HEK293 (cell line): ENCODE data around the gene RSKR.

Experiments
- CTCF ChIA-PET: fragments of 350-600 bp; formaldehyde crosslinking; extraction: SDS; loops from one replicate; lab custom pipeline; 2021; ENCODE audit warnings: antibody characterized with exemption; lab: Yijun Ruan, JAX
- POLR2A ChIA-PET: fragments of 300-600 bp; formaldehyde crosslinking; extraction: SDS; loops from one replicate; lab custom pipeline; 2020; ENCODE audit warnings: antibody characterized with exemption, inconsistent platforms; lab: Yijun Ruan, JAX
- H3K27ac ChIP-seq: fragments of 200-500 bp; sonication (Bioruptor generic); 2 replicates; pipeline ENCODE4 v1.5.1; 2014; ENCODE audit warnings: low read depth, low read length, control low read depth, inconsistent platforms; ENCODE audit errors: extremely low read depth
- H3K36me3 ChIP-seq, 2 experiments: fragments of 200-500 bp in 1 of 2; sonication (Bioruptor generic) in 1 of 2; 1 replicate in 1 of 2; 2 replicates in 1 of 2; pipeline ENCODE4 v1.5.1; 2014 to 2017; ENCODE audit warnings: inconsistent platforms in 2 of 2, low read length in 2 of 2; ENCODE audit not compliant: control insufficient read depth in 2 of 2, insufficient read depth in 1 of 2
- H3K4me1 ChIP-seq: fragments of 200-500 bp; sonication (Bioruptor generic); 2 replicates; pipeline ENCODE4 v1.5.1; 2014; ENCODE audit warnings: mild to moderate bottlenecking, low read length, inconsistent platforms; ENCODE audit not compliant: control insufficient read depth, insufficient read depth
- H3K4me3 ChIP-seq: 2 replicates; pipeline ENCODE4 v1.5.1; 2011; ENCODE audit warnings: low read depth, mild to moderate bottlenecking, control low read depth, low read length, moderate library complexity
- H3K9me3 ChIP-seq: fragments of 200-500 bp; sonication (Bioruptor generic); 2 replicates; pipeline ENCODE4 v1.5.1; 2014; ENCODE audit warnings: low read depth, low read length, inconsistent platforms; ENCODE audit not compliant: control insufficient read depth, insufficient read depth
- GLIS1 ChIP-seq: fragments of 450-650 bp; formaldehyde crosslinking; IDR thresholded peaks from 2 replicates; pipeline ENCODE4 v1.5.1; 2016; ENCODE audit warnings: missing biosample characterization, missing genetic modification characterization
- GLIS2 ChIP-seq: fragments of 450-650 bp; formaldehyde crosslinking; IDR thresholded peaks from 2 replicates; pipeline ENCODE4 v1.5.1; 2016; ENCODE audit warnings: missing biosample characterization, missing genetic modification characterization
- INSM2 ChIP-seq: fragments of 450-650 bp; formaldehyde crosslinking; IDR thresholded peaks from 2 replicates; pipeline ENCODE4 v1.5.1; 2016; ENCODE audit warnings: missing biosample characterization, missing genetic modification characterization
- KLF1 ChIP-seq: fragments of 450-650 bp; formaldehyde crosslinking; IDR thresholded peaks from 2 replicates; pipeline ENCODE4 v1.5.1; 2016; ENCODE audit warnings: missing biosample characterization, missing genetic modification characterization
- KLF8 ChIP-seq: fragments of 450-650 bp; formaldehyde crosslinking; IDR thresholded peaks from 2 replicates; pipeline ENCODE4 v1.5.1; 2016; ENCODE audit warnings: missing biosample characterization, missing genetic modification characterization
- KLF9 ChIP-seq: fragments of 450-650 bp; formaldehyde crosslinking; IDR thresholded peaks from 2 replicates; pipeline ENCODE4 v1.5.1; 2016; ENCODE audit warnings: missing biosample characterization, missing genetic modification characterization, low read depth
- PRDM1 ChIP-seq: fragments of 450-650 bp; formaldehyde crosslinking; IDR thresholded peaks from 2 replicates; pipeline ENCODE4; 2016; ENCODE audit warnings: missing biosample characterization, missing genetic modification characterization
- SCRT2 ChIP-seq: fragments of 450-650 bp; formaldehyde crosslinking; IDR thresholded peaks from 2 replicates; pipeline ENCODE4 v1.5.1; 2016; ENCODE audit warnings: missing biosample characterization, missing genetic modification characterization
- SP3 ChIP-seq: fragments of 450-650 bp; formaldehyde crosslinking; IDR thresholded peaks from 2 replicates; pipeline ENCODE4 v1.5.1; 2016; ENCODE audit warnings: missing biosample characterization, missing genetic modification characterization
- ZBTB26 ChIP-seq: fragments of 450-650 bp; formaldehyde crosslinking; optimal IDR thresholded peaks from 2 replicates; pipeline ENCODE3; 2016; ENCODE audit warnings: missing biosample characterization, mild to moderate bottlenecking, missing genetic modification characterization
- ZBTB48 ChIP-seq: fragments of 450-650 bp; formaldehyde crosslinking; IDR thresholded peaks from 2 replicates; pipeline ENCODE4 v1.5.1; 2016; ENCODE audit warnings: missing biosample characterization, missing genetic modification characterization
- ZNF112 ChIP-seq: fragments of 450-650 bp; formaldehyde crosslinking; IDR thresholded peaks from 2 replicates; pipeline ENCODE4 v1.5.0; 2017; ENCODE audit warnings: missing biosample characterization, missing genetic modification characterization
- ZNF169 ChIP-seq: fragments of 450-650 bp; formaldehyde crosslinking; IDR thresholded peaks from 2 replicates; pipeline ENCODE4 v1.5.1; 2016; ENCODE audit warnings: missing biosample characterization, missing genetic modification characterization
- ZNF184 ChIP-seq: fragments of 450-650 bp; IDR thresholded peaks from 2 replicates; pipeline ENCODE4 v1.5.1; 2018; ENCODE audit warnings: missing biosample characterization, mild to moderate bottlenecking, missing genetic modification characterization
- ZNF341 ChIP-seq: fragments of 450-650 bp; formaldehyde crosslinking; IDR thresholded peaks from 2 replicates; pipeline ENCODE4; 2016; ENCODE audit warnings: low read depth, missing biosample characterization, missing genetic modification characterization
- ZNF350 ChIP-seq: fragments of 450-650 bp; formaldehyde crosslinking; IDR thresholded peaks from 2 replicates; pipeline ENCODE4 v1.5.0; 2017; ENCODE audit warnings: missing biosample characterization, mild to moderate bottlenecking, missing genetic modification characterization
- ZNF544 ChIP-seq: fragments of 450-650 bp; formaldehyde crosslinking; IDR thresholded peaks from 2 replicates; pipeline ENCODE4 v1.5.0; 2017; ENCODE audit warnings: missing biosample characterization, missing genetic modification characterization
- ZNF561 ChIP-seq: fragments of 450-650 bp; IDR thresholded peaks from 2 replicates; pipeline ENCODE4 v1.5.1; 2018; ENCODE audit warnings: missing biosample characterization, missing genetic modification characterization, borderline replicate concordance
- ZNF600 ChIP-seq: fragments of 450-650 bp; formaldehyde crosslinking; IDR thresholded peaks from 2 replicates; pipeline ENCODE4 v1.5.1; 2016; ENCODE audit warnings: missing biosample characterization, missing genetic modification characterization
- ZNF610 ChIP-seq: fragments of 450-650 bp; formaldehyde crosslinking; IDR thresholded peaks from 2 replicates; pipeline ENCODE4 v1.5.1; 2016; ENCODE audit warnings: missing biosample characterization, missing genetic modification characterization, borderline replicate concordance
- ZNF830 ChIP-seq: fragments of 450-650 bp; IDR thresholded peaks from 2 replicates; pipeline ENCODE4 v1.5.0; 2018; ENCODE audit warnings: missing biosample characterization, missing genetic modification characterization, low read depth, mild to moderate bottlenecking, moderate library complexity
- ZSCAN5A ChIP-seq: fragments of 450-650 bp; formaldehyde crosslinking; IDR thresholded peaks from 2 replicates; pipeline ENCODE4 v1.5.1; 2016; ENCODE audit warnings: missing biosample characterization, missing genetic modification characterization
- TF ChIP-seq, protein P1 (sequence below): IDR thresholded peaks from 2 replicates; pipeline ENCODE4 v1.6.1; 2011; ENCODE audit warnings: mild to moderate bottlenecking, low read depth, low read length, borderline replicate concordance
- TF ChIP-seq, protein P2 (sequence below): fragments of 450-650 bp; formaldehyde crosslinking; conservative IDR thresholded peaks from 2 replicates; pipeline ENCODE4 v1.5.1; 2016; ENCODE audit warnings: low read depth, missing biosample characterization, missing genetic modification characterization

The RSKR gene

DNA sequence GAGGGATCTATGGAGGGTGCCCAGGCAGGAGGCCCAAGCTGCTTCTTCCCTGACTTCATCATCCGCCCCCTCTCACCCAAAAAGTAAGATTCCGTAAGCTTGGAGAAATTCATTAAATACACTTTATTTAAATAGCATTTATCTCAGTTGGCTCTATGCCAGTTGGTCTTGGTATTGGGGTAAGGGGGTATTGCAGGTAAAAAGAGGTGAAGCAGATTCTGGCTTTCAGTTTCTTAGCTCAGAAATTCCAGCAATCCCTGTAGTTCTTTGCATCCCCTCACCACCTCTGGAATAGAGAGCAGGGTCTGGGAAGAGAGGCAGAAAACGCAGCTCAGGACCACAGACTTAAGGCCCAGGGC lies 36.5 kb downstream of the RSKR start:
- ChIA-PET POLR2A (interaction anchor here (1.2 to 3.2 kb wide), 5 partner anchors 9 to 242 kb away, joined by 3 to 18 read pairs (median 9); partner anchors contain the start of gene IFT20), CTCF (interaction anchor here (0.8 to 1.0 kb wide), 2 partner anchors 12 to 30 kb away, joined by 3 read pairs; no protein-coding TSS in a partner anchor)
- Histone ChIP-seq H3K27ac (no peak overlapping the region), H3K4me1 (no peaks in the 10 kb centered on the region), H3K4me3 (no peak overlapping the region), H3K9me3 (no peaks in the 10 kb centered on the region), H3K36me3 (peaks cover 31 to 69% of the 10 kb centered on the region in 2 experiments)
- TF ChIP-seq ZBTB26 (tag by site-specific recombination) = no peak
- TF ChIP-seq ZNF350 (tag by site-specific recombination) = no peak
- TF ChIP-seq ZNF830 (tag by site-specific recombination) = no peak
- no peak for TF ChIP-seq INSM2 (tag by site-specific recombination)
- TF ChIP-seq ZNF184 (tag by site-specific recombination) = 0 out of 2 replicates have a peak, but pooled peaks have one; percentile 26
- TF ChIP-seq ZNF169 (tag by site-specific recombination) = no peak

DNA sequence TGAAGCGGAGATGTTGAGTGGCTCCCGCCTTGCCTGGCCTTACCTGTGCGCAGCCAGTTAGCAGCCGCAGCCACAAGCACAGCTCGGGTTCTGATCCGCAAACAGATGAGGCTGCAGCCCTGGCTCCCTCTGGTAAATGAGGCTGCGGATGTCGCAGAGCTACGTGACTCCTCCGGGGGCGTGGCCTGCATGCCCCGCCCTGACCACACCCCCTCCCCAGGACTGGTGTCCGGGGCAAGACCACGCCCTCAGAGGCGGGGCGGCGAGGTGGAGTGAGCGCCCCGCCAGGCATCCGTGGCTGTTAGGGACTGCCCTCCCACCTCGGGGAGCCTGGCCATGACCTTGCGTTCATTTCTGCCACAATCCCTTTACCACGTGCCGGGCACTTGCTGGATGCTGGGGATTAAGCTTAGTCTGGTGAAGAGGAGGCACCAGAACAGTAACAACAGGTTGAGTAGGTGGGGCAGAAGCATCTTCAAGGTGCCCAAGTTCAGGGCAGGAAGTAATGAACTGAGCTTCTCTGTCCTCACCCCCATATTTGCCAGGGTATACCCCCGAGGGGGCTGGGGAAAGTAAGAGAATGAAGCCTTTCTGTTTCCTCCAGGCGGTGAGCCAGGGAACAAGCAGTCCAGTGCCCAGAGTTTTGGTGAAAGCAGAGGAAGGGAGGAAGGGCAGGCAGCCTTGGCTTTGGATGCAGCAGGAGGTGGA lies 37.1 kb downstream of the RSKR start, which contains the start of gene ALDOC:
ALDOC (minus strand) TSS at position 138 of the 708 bp plus-strand sequence. CDS start 1,363 bp downstream, outside the sequence.
- H3K36me3 ChIP-seq = peaks cover 26 to 64% of the 10 kb centered on the region in 2 experiments
- ChIA-PET POLR2A (interaction anchor here (1.2 to 3.2 kb wide), 7 partner anchors 9 to 242 kb away, joined by 3 to 18 read pairs (median 5); partner anchors contain the start of gene IFT20), CTCF (interaction anchor here (0.8 to 1.0 kb wide), 2 partner anchors 12 to 30 kb away, joined by 3 read pairs; no protein-coding TSS in a partner anchor)
- no peaks in the 10 kb centered on the region for H3K9me3 ChIP-seq
- H3K27ac ChIP-seq = no peak within 1 kb of the TSS
- H3K4me3 ChIP-seq = no peak within 1 kb of the TSS
- H3K4me1 ChIP-seq = peaks cover 2% of the 10 kb centered on the region; the same call in 1 of the 2 replicates
- TF ChIP-seq ZNF610 (tag by site-specific recombination) (no peak), PRDM1 (tag by site-specific recombination) (peak; percentile 74), KLF8 (tag by site-specific recombination) (peak; percentile 93), ZNF561 (0 out of 2 replicates have a peak, but pooled peaks have one; percentile 62), GLIS2 (tag by site-specific recombination) (peak; percentile 69), ZSCAN5A (no peak), KLF9 (tag by site-specific recombination) (peak; percentile 99), SCRT2 (tag by site-specific recombination) (peak; percentile 84), ZBTB48 (peak; percentile 80), GLIS1 (tag by site-specific recombination) (peak; percentile 39; the same call in 1 of the 2 replicates), ZNF112 (tag by site-specific recombination) (no peak), ZNF600 (peak; percentile 49; the same call in 1 of the 2 replicates), ZNF544 (no peak), SP3 (tag by site-specific recombination) (peak; percentile 93), KLF1 (peak; percentile 93), ZNF341 (tag by site-specific recombination) (peak; percentile 91)
- TF ChIP-seq, protein P1, sequence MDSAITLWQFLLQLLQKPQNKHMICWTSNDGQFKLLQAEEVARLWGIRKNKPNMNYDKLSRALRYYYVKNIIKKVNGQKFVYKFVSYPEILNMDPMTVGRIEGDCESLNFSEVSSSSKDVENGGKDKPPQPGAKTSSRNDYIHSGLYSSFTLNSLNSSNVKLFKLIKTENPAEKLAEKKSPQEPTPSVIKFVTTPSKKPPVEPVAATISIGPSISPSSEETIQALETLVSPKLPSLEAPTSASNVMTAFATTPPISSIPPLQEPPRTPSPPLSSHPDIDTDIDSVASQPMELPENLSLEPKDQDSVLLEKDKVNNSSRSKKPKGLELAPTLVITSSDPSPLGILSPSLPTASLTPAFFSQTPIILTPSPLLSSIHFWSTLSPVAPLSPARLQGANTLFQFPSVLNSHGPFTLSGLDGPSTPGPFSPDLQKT = no peak
- TF ChIP-seq, protein P2, sequence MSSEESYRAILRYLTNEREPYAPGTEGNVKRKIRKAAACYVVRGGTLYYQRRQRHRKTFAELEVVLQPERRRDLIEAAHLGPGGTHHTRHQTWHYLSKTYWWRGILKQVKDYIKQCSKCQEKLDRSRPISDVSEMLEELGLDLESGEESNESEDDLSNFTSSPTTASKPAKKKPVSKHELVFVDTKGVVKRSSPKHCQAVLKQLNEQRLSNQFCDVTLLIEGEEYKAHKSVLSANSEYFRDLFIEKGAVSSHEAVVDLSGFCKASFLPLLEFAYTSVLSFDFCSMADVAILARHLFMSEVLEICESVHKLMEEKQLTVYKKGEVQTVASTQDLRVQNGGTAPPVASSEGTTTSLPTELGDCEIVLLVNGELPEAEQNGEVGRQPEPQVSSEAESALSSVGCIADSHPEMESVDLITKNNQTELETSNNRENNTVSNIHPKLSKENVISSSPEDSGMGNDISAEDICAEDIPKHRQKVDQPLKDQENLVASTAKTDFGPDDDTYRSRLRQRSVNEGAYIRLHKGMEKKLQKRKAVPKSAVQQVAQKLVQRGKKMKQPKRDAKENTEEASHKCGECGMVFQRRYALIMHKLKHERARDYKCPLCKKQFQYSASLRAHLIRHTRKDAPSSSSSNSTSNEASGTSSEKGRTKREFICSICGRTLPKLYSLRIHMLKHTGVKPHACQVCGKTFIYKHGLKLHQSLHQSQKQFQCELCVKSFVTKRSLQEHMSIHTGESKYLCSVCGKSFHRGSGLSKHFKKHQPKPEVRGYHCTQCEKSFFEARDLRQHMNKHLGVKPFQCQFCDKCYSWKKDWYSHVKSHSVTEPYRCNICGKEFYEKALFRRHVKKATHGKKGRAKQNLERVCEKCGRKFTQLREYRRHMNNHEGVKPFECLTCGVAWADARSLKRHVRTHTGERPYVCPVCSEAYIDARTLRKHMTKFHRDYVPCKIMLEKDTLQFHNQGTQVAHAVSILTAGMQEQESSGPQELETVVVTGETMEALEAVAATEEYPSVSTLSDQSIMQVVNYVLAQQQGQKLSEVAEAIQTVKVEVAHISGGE = no peak
